ENCODE measurements around the gene CASS4.

Gene CASS4

GRCh38 chr20:56372850-56373249 lies 39.2 kb upstream of the CASS4 start:
- H3K4me3 ChIP-seq (ENCODE audit: low read length): no peak overlapping the region
- no peak for TF ChIP-seq CTCF (conservative IDR thresholded peaks at IDR 0.05; ENCODE audit: low read length)
- DNase-seq (ENCODE audit: low read depth): no peak

DNA sequence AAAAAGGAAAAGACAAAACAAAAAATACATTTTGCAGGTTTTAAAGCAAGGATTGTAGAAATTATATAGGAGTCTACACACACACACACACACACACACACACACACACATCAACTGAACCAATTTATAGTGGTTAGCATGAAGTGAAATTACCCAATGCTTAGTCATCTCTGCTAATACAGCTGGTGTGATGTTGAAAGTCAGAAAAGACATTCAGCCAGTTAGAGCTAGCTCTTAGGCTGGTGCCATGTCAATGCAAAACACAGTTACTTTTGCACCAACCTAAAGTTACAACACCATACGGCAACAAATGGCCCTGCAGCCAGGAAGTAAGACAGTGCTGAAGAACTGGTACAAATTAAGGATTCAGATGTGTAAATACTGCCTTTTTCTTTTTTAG lies 38.1 kb upstream of the CASS4 start:
- no peak overlapping the region for H3K4me3 ChIP-seq (ENCODE audit: low read length)
- DNase-seq (ENCODE audit: low read depth): peak; percentile 99
- no peak for TF ChIP-seq CTCF (conservative IDR thresholded peaks at IDR 0.05; ENCODE audit: low read length)

- no peak for DNase-seq (ENCODE audit: low read depth)
- TF ChIP-seq CTCF (conservative IDR thresholded peaks at IDR 0.05; ENCODE audit: low read length): no peak
- H3K4me3 ChIP-seq (ENCODE audit: low read length): no peak overlapping the region
These were observed 35.7 kb upstream of the CASS4 start for GRCh38 chr20:56376331-56376730.

- no peak for TF ChIP-seq CTCF (conservative IDR thresholded peaks at IDR 0.05; ENCODE audit: low read length)
- H3K4me3 ChIP-seq (ENCODE audit: low read length): no peak overlapping the region
- DNase-seq (ENCODE audit: low read depth): no peak
These were observed 33.7 kb upstream of the CASS4 start for GRCh38 chr20:56378386-56378785.

DNA sequence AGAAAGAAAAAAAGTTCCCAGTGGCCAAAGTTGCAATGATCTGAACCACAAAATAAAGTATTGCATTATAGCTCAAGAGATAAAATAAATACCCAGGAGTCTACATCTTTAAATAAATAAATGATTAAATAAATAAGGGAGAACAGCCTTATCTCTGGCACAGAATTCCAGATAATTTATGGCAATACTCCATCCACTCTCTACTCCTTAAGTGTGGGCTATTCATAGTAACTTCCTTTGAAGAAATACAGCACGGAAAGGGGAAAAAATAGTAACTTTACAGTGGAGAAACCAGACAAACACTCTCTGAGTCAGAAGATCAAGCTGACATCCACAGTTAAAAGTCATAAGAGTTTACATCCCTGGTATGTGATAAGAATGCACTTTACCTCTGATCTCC lies 31.7 kb upstream of the CASS4 start:
- DNase-seq (ENCODE audit: low read depth): no peak
- TF ChIP-seq CTCF (conservative IDR thresholded peaks at IDR 0.05; ENCODE audit: low read length): no peak
- no peak overlapping the region for H3K4me3 ChIP-seq (ENCODE audit: low read length)

GRCh38 chr20:56381501-56381900 lies 30.6 kb upstream of the CASS4 start:
- no peak for DNase-seq (ENCODE audit: low read depth)
- no peak for TF ChIP-seq CTCF (conservative IDR thresholded peaks at IDR 0.05; ENCODE audit: low read length)
- H3K4me3 ChIP-seq (ENCODE audit: low read length): no peak overlapping the region

- no peak for DNase-seq (ENCODE audit: low read depth)
- TF ChIP-seq CTCF (conservative IDR thresholded peaks at IDR 0.05; ENCODE audit: low read length): no peak
- no peak overlapping the region for H3K4me3 ChIP-seq (ENCODE audit: low read length)
These were observed 29.4 kb upstream of the CASS4 start for GRCh38 chr20:56382696-56383095.

Data from AG10803 (cell line).